H9 (cell line): ENCODE results near the gene DAB1. TPM values are rescaled to one million over a fixed set of nuclear protein-coding genes. Genes with fewer than 3 reads are reported as not detected.

ENCODE experiments used
- DNase-seq: peaks from one replicate; pipeline ENCODE4 v3.0.0-alpha.2; 2017
- H2AFZ ChIP-seq: one replicate; pipeline ENCODE4 v1.6.1; 2013; ENCODE audit warnings: mild to moderate bottlenecking, low read length, control low read depth, moderate library complexity
- H2AK5ac ChIP-seq: 2 replicates; pipeline ENCODE4 v1.6.1; 2013; ENCODE audit warnings: low read length, control low read depth, mixed read lengths; ENCODE audit not compliant: insufficient read length
- H2BK120ac ChIP-seq: one replicate; pipeline ENCODE4 v1.6.1; 2013; ENCODE audit warnings: low read depth, mild to moderate bottlenecking, low read length, control low read depth, inconsistent platforms; ENCODE audit not compliant: poor library complexity, severe bottlenecking
- H2BK12ac ChIP-seq: 2 replicates; pipeline ENCODE4 v1.6.1; 2013; ENCODE audit warnings: low read length, control low read depth, mixed read lengths, low read depth; ENCODE audit not compliant: insufficient read length
- H2BK15ac ChIP-seq: 2 replicates; pipeline ENCODE4 v1.6.1; 2013; ENCODE audit warnings: low read depth, low read length, control low read depth
- H2BK20ac ChIP-seq: one replicate; pipeline ENCODE4 v1.6.1; 2013; ENCODE audit warnings: low read depth, mild to moderate bottlenecking, low read length, control low read depth, inconsistent platforms; ENCODE audit not compliant: poor library complexity, severe bottlenecking
- H2BK5ac ChIP-seq: 2 replicates; pipeline ENCODE4 v1.6.1; 2013; ENCODE audit warnings: low read length, control low read depth, mixed read lengths; ENCODE audit not compliant: insufficient read length
- H3K14ac ChIP-seq: 2 replicates; pipeline ENCODE4 v1.6.1; 2013; ENCODE audit warnings: low read length, control low read depth; ENCODE audit not compliant: insufficient read depth
- H3K18ac ChIP-seq: 2 replicates; pipeline ENCODE4 v1.6.1; 2013; ENCODE audit warnings: low read depth, mild to moderate bottlenecking, mixed read lengths, low read length, control low read depth; ENCODE audit not compliant: insufficient read length
- H3K23ac ChIP-seq: 2 replicates; pipeline ENCODE4 v1.6.1; 2013; ENCODE audit warnings: low read length, control low read depth, mixed read lengths, low read depth; ENCODE audit not compliant: insufficient read length
- H3K23me2 ChIP-seq: 2 replicates; pipeline ENCODE4 v1.6.1; 2013; ENCODE audit warnings: low read depth, mild to moderate bottlenecking, mixed read lengths, low read length, control low read depth; ENCODE audit not compliant: insufficient read length, poor library complexity, severe bottlenecking
- H3K27ac ChIP-seq: 2 replicates; pipeline ENCODE4 v1.5.1; 2013; ENCODE audit warnings: low read length, control low read depth, mixed read lengths, low read depth; ENCODE audit not compliant: insufficient read length
- H3K27me3 ChIP-seq: 2 replicates; pipeline ENCODE4 v1.6.1; 2013; ENCODE audit warnings: low read length, control low read depth, inconsistent platforms; ENCODE audit not compliant: insufficient read depth
- H3K4ac ChIP-seq: 2 replicates; pipeline ENCODE4 v1.6.1; 2013; ENCODE audit warnings: low read depth, mild to moderate bottlenecking, control low read depth, inconsistent platforms, low read length, moderate library complexity
- H3K4me1 ChIP-seq: 2 replicates; pipeline ENCODE4 v1.6.1; 2013; ENCODE audit warnings: low read length, control low read depth, inconsistent platforms; ENCODE audit not compliant: insufficient read depth
- H3K4me2 ChIP-seq: 2 replicates; pipeline ENCODE4 v1.6.1; 2013; ENCODE audit warnings: low read length, control low read depth, mixed read lengths; ENCODE audit not compliant: insufficient read length, insufficient read depth
- H3K56ac ChIP-seq: 2 replicates; pipeline ENCODE4 v1.6.1; 2013; ENCODE audit warnings: low read depth, mild to moderate bottlenecking, mixed read lengths, low read length, control low read depth; ENCODE audit not compliant: insufficient read length
- H3K79me1 ChIP-seq: 2 replicates; pipeline ENCODE4 v1.6.1; 2013; ENCODE audit warnings: low read depth, mild to moderate bottlenecking, moderate library complexity, low read length, control low read depth, inconsistent platforms; ENCODE audit not compliant: insufficient read depth, poor library complexity, severe bottlenecking
- H3K79me2 ChIP-seq: 2 replicates; pipeline ENCODE4 v1.6.1; 2013; ENCODE audit warnings: low read length, control low read depth, inconsistent platforms; ENCODE audit not compliant: insufficient read depth
- H3K9ac ChIP-seq: 2 replicates; pipeline ENCODE4 v1.6.1; 2013; ENCODE audit warnings: low read length, control low read depth, mixed read lengths; ENCODE audit not compliant: insufficient read length; ENCODE audit errors: extremely low read depth
- H3K9me3 ChIP-seq: one replicate; pipeline ENCODE4 v1.6.1; 2013; ENCODE audit warnings: low read depth, low read length, inconsistent platforms; ENCODE audit not compliant: control insufficient read depth
- H3T11ph ChIP-seq: one replicate; pipeline ENCODE4 v1.6.1; 2013; ENCODE audit warnings: mild to moderate bottlenecking, low read length, control low read depth, inconsistent platforms
- H4K20me1 ChIP-seq: one replicate; pipeline ENCODE4 v1.6.1; 2013; ENCODE audit not compliant: control insufficient read depth, insufficient read length, insufficient read depth
- H4K5ac ChIP-seq: 2 replicates; pipeline ENCODE4 v1.6.1; 2013; ENCODE audit warnings: low read depth, mild to moderate bottlenecking, mixed read lengths, low read length, control low read depth; ENCODE audit not compliant: insufficient read length
- H4K8ac ChIP-seq: replicated peaks from 2 replicates; pipeline ENCODE4 v1.6.1; 2013; ENCODE audit warnings: low read length, control low read depth, mixed read lengths, low read depth; ENCODE audit not compliant: insufficient read length
- H4K91ac ChIP-seq: 2 replicates; pipeline ENCODE4 v1.6.1; 2013; ENCODE audit warnings: low read depth, mild to moderate bottlenecking, moderate library complexity, mixed read lengths, low read length, control low read depth; ENCODE audit not compliant: insufficient read length
- H3K27ac Mint-ChIP-seq, 3 experiments: 2 replicates in 2 of 3; 3 replicates in 1 of 3; pipeline ENCODE4 v1.8.0; 2020 to 2021; ENCODE audit warnings: mixed read lengths in 3 of 3, mild to moderate bottlenecking in 1 of 3, moderate library complexity in 1 of 3
- H3K27me3 Mint-ChIP-seq: 2 replicates; pipeline ENCODE4 v1.8.0; 2021; ENCODE audit warnings: low read depth, mild to moderate bottlenecking, moderate library complexity, mixed read lengths
- H3K36me3 Mint-ChIP-seq, 3 experiments: 2 replicates in 2 of 3; 3 replicates in 1 of 3; pipeline ENCODE4 v1.8.0; 2020 to 2021; ENCODE audit warnings: low read depth in 3 of 3, mixed read lengths in 3 of 3; ENCODE audit not compliant: insufficient read depth in 1 of 3
- H3K4me1 Mint-ChIP-seq, 2 experiments: 2 replicates each; pipeline ENCODE4 v1.8.0; 2020; ENCODE audit warnings: mixed read lengths in 2 of 2
- H3K4me3 Mint-ChIP-seq, 2 experiments: 2 replicates in 1 of 2; 3 replicates in 1 of 2; pipeline ENCODE4 v1.8.0; 2020 to 2021; ENCODE audit warnings: mild to moderate bottlenecking in 2 of 2, mixed read lengths in 2 of 2, moderate library complexity in 1 of 2
- H3K9me3 Mint-ChIP-seq, 2 experiments: 2 replicates in 1 of 2; 3 replicates in 1 of 2; pipeline ENCODE4 v1.8.0; 2020; ENCODE audit warnings: mild to moderate bottlenecking in 2 of 2, mixed read lengths in 2 of 2, moderate library complexity in 1 of 2
- WGBS: extraction: QIAGEN DNeasy Blood & Tissue Kit; methylation state at CpG from one replicate; pipeline ENCODE4 v1.1.7; 2013; ENCODE audit warnings: missing lambda C conversion rate, low lambda C conversion rate, mixed read lengths; ENCODE audit not compliant: insufficient read length; ENCODE audit errors: extremely low coverage; 5-methylcytosine and 5-hydroxymethylcytosine counted together
- total RNA-seq: library from RNA; stranded (reverse); gene quantifications from 2 replicates; pipeline ENCODE4 v1.2.1, GENCODE V29; 2021
- TF ChIP-seq, protein P1 (sequence below): fragments of 200-600 bp; sonication (generic); conservative IDR thresholded peaks from 3 replicates; pipeline ENCODE4 v1.8.0; 2021; ENCODE audit warnings: antibody characterized with exemption, mild to moderate bottlenecking

The DAB1 gene
- total RNA-seq, 1 experiment from 2014 or later, result 9.3 TPM

GRCh38 chr1:57282411-57282810 is 141.4 kb downstream of the DAB1 start:
- no peaks in the 10 kb centered on the region for H3K27me3 ChIP-seq
- Mint-ChIP-seq H3K4me1 (peaks cover 0 to 2% of the 10 kb centered on the region in 2 experiments; a peak in 1 of 4 replicates), H3K9me3 (no peaks in the 10 kb centered on the region), H3K27ac (no peak overlapping the region; a peak in 1 of 7 replicates), H3K4me3 (no peak overlapping the region), H3K27me3 (no peaks in the 10 kb centered on the region), H3K36me3 (no peaks in the 10 kb centered on the region)
- no peaks in the 10 kb centered on the region for H3K79me1 ChIP-seq
- H2BK12ac ChIP-seq, result no peak overlapping the region
- H2BK20ac ChIP-seq, result no peak overlapping the region
- H3K56ac ChIP-seq, result no peak overlapping the region
- peaks cover 3% of the 10 kb centered on the region; the same call in 1 of the 2 replicates for H3K4me1 ChIP-seq
- H3K9ac ChIP-seq, result no peak overlapping the region
- H2AK5ac ChIP-seq, result no peak overlapping the region
- H4K91ac ChIP-seq, result no peak overlapping the region
- H4K20me1 ChIP-seq, result no peaks in the 10 kb centered on the region
- no peaks in the 10 kb centered on the region for H3K23me2 ChIP-seq
- H4K8ac ChIP-seq, result no peak overlapping the region
- no peaks in the 10 kb centered on the region for H3K79me2 ChIP-seq
- H3K14ac ChIP-seq, result no peak overlapping the region
- no peak overlapping the region for H2BK5ac ChIP-seq
- no peak overlapping the region for H3K4me2 ChIP-seq
- no peak for DNase-seq
- no peak overlapping the region for H3K23ac ChIP-seq
- H3K9me3 ChIP-seq, result no peaks in the 10 kb centered on the region
- H2BK120ac ChIP-seq, result no peak overlapping the region
- H3T11ph ChIP-seq, result no peak overlapping the region
- no peak overlapping the region for H3K18ac ChIP-seq
- TF ChIP-seq, protein P1, sequence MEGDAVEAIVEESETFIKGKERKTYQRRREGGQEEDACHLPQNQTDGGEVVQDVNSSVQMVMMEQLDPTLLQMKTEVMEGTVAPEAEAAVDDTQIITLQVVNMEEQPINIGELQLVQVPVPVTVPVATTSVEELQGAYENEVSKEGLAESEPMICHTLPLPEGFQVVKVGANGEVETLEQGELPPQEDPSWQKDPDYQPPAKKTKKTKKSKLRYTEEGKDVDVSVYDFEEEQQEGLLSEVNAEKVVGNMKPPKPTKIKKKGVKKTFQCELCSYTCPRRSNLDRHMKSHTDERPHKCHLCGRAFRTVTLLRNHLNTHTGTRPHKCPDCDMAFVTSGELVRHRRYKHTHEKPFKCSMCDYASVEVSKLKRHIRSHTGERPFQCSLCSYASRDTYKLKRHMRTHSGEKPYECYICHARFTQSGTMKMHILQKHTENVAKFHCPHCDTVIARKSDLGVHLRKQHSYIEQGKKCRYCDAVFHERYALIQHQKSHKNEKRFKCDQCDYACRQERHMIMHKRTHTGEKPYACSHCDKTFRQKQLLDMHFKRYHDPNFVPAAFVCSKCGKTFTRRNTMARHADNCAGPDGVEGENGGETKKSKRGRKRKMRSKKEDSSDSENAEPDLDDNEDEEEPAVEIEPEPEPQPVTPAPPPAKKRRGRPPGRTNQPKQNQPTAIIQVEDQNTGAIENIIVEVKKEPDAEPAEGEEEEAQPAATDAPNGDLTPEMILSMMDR, result no peak
- no peak overlapping the region for H3K27ac ChIP-seq
- no peak overlapping the region for H3K4ac ChIP-seq
- WGBS, result no CpG with 5 or more reads among the region's 2 CpGs
- no peak overlapping the region for H2BK15ac ChIP-seq
- no peak overlapping the region for H2AFZ ChIP-seq
- no peak overlapping the region for H4K5ac ChIP-seq
